Measurements from ENCODE around the gene RPTOR. TPM values are rescaled to one million over a fixed set of nuclear protein-coding genes. Genes with fewer than 3 reads are reported as not detected.

Gene RPTOR
- total RNA-seq, 2 experiments from 2014 or later = 48.7 to 58.2 TPM

GRCh38 chr17:80861418-80861815, 316.8 kb downstream of the RPTOR start:
- Mint-ChIP-seq H3K36me3 (ENCODE audit: low read depth) (peaks cover 79% of the 10 kb centered on the region), H3K4me1 (peaks cover 92% of the 10 kb centered on the region), H3K9me3 (peaks cover 13% of the 10 kb centered on the region), H3K4me3 (peak overlapping the region; percentile 23), H3K27me3 (no peaks in the 10 kb centered on the region), H3K27ac (peak overlapping the region; percentile 96)
- DNase-seq = no peak
- CTCF ChIA-PET = interaction anchor here (0.6 to 1.8 kb wide), 5 partner anchors 13 to 154 kb away, joined by 3 to 6 read pairs (median 3); no protein-coding TSS in a partner anchor
- POLR2A ChIA-PET = no interaction called here

DNA sequence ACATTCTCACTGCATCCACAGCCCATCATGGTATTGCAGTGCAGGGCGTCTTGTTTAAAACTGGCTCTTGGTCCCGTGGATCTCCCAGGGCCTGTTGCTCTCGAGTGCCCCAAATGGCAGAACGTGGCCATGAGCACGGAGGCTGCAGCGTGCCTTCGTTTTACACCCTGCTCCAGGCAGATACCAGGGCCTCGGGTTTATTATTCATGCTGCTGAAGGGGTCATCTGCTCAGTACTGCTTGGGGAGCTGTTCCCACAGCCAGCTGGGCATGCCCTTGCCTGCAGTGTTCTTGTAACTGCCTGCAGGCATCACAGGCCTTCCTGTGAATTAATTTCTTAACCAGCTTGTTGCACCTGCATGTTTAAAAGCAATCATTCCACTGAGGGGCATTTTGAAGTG, 317.3 kb downstream of the RPTOR start:
- Mint-ChIP-seq H3K36me3 (ENCODE audit: low read depth) (peaks cover 76% of the 10 kb centered on the region), H3K27ac (peak overlapping the region; percentile 96), H3K27me3 (no peaks in the 10 kb centered on the region), H3K4me3 (peak overlapping the region; percentile 29), H3K4me1 (peaks cover 92% of the 10 kb centered on the region), H3K9me3 (peaks cover 13% of the 10 kb centered on the region)
- CTCF ChIA-PET = interaction anchor here (0.6 to 1.8 kb wide), 6 partner anchors 13 to 106 kb away, joined by 3 to 6 read pairs (median 3); no protein-coding TSS in a partner anchor
- DNase-seq = peak; percentile 75
- POLR2A ChIA-PET = no interaction called here

- Mint-ChIP-seq H3K27ac (peak overlapping the region; percentile 96), H3K36me3 (ENCODE audit: low read depth) (peaks cover 74% of the 10 kb centered on the region), H3K27me3 (no peaks in the 10 kb centered on the region), H3K9me3 (peaks cover 13% of the 10 kb centered on the region), H3K4me1 (peaks cover 92% of the 10 kb centered on the region), H3K4me3 (no peak overlapping the region)
- DNase-seq = no peak
- CTCF ChIA-PET = interaction anchor here (0.5 to 1.8 kb wide), 6 partner anchors 11 to 332 kb away, joined by 3 to 6 read pairs (median 3); no protein-coding TSS in a partner anchor
- POLR2A ChIA-PET = no interaction called here
Measured at GRCh38 chr17:80862481-80862961, 317.9 kb downstream of the RPTOR start.

GRCh38 chr17:80862978-80863377, 318.3 kb downstream of the RPTOR start:
- DNase-seq = no peak
- no peak overlapping the region for H3K4me3 Mint-ChIP-seq
- no peaks in the 10 kb centered on the region for H3K27me3 Mint-ChIP-seq
- ChIA-PET CTCF (interaction anchor here (0.5 to 1.3 kb wide), 3 partner anchors 10 to 333 kb away, joined by 3 to 6 read pairs (median 3); no protein-coding TSS in a partner anchor), POLR2A (no interaction called here)
- peak overlapping the region; percentile 96 for H3K27ac Mint-ChIP-seq
- H3K9me3 Mint-ChIP-seq = peaks cover 14% of the 10 kb centered on the region
- peaks cover 76% of the 10 kb centered on the region for H3K36me3 Mint-ChIP-seq (ENCODE audit: low read depth)
- peaks cover 92% of the 10 kb centered on the region for H3K4me1 Mint-ChIP-seq

DNA sequence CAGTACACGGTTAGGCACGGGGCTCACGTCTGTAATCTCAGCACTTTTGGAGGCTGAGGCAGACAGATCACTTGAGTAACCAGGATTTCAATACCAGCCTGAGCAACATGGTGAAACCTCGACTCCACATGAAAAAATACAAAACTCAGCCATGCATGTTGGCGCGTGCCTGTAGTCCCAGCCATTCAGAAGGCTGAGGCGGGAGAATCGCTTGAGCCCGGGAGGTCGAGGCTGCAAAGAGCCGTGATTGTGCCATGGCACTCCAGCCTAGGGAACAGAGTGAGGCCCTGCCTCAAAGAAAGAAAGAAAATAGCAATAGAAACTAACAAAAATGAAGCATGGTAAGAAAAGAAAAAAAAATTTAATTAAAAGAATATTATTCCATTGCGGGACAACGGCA, 319.0 kb downstream of the RPTOR start:
- ChIA-PET CTCF (interaction anchor here (0.6 to 1.1 kb wide), 2 partner anchors 15 to 24 kb away, joined by 3 to 4 read pairs; no protein-coding TSS in a partner anchor), POLR2A (no interaction called here)
- no peak overlapping the region for H3K4me3 Mint-ChIP-seq
- peaks cover 16% of the 10 kb centered on the region for H3K9me3 Mint-ChIP-seq
- H3K27me3 Mint-ChIP-seq = no peaks in the 10 kb centered on the region
- H3K36me3 Mint-ChIP-seq (ENCODE audit: low read depth) = peaks cover 73% of the 10 kb centered on the region
- peaks cover 92% of the 10 kb centered on the region for H3K4me1 Mint-ChIP-seq
- DNase-seq = no peak
- peak overlapping the region; percentile 69 for H3K27ac Mint-ChIP-seq

GRCh38 chr17:80864751-80865150, 320.1 kb downstream of the RPTOR start:
- Mint-ChIP-seq H3K27ac (no peak overlapping the region), H3K4me3 (no peak overlapping the region), H3K27me3 (no peaks in the 10 kb centered on the region), H3K4me1 (peaks cover 90% of the 10 kb centered on the region), H3K36me3 (ENCODE audit: low read depth) (peaks cover 67% of the 10 kb centered on the region), H3K9me3 (peaks cover 16% of the 10 kb centered on the region)
- ChIA-PET POLR2A (no interaction called here), CTCF (interaction anchor here (0.5 to 1.8 kb wide), 2 partner anchors 35 to 808 kb away, joined by 3 to 7 read pairs; no protein-coding TSS in a partner anchor)
- DNase-seq = no peak

DNA sequence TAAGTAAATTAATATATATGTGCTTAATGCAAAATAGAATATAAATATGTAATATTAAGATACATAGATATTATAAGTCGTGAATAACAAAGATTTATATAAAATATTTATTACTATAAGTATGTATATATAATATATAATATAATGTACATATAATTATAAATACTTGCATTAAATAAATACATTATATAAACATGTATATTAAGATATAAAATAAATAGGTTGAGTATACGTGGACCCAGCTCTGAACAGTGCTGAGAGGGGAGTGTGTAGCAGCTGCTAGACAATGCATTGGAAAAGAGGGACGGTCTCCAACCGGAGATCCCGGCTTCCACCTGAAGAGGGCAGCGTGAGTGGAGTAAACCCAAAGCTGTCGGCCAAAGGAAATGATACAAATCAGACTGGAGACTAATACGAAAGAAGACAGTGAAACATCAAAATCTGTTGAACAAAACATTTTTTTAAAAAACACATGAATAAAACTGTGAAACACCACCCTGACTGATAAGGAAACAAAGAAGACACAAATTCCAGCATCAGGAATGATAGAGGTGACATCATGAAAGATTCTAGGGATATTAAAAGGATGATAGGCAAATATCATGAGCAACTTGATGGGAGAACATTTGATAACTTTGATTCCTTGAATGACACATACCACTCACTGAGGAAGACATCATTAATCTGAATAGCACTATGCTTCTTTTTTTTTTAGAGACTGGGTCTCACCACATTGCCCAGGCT, 321.6 kb downstream of the RPTOR start:
- Mint-ChIP-seq H3K4me3 (no peak overlapping the region), H3K36me3 (ENCODE audit: low read depth) (peaks cover 64% of the 10 kb centered on the region), H3K4me1 (peaks cover 90% of the 10 kb centered on the region), H3K9me3 (peaks cover 16% of the 10 kb centered on the region), H3K27ac (peak overlapping the region; percentile 78), H3K27me3 (no peaks in the 10 kb centered on the region)
- peak; percentile 75 for DNase-seq
- ChIA-PET POLR2A (no interaction called here), CTCF (interaction anchor here (0.6 to 1.8 kb wide), 5 partner anchors 10 to 159 kb away, joined by 3 to 8 read pairs (median 5); no protein-coding TSS in a partner anchor)

DNA sequence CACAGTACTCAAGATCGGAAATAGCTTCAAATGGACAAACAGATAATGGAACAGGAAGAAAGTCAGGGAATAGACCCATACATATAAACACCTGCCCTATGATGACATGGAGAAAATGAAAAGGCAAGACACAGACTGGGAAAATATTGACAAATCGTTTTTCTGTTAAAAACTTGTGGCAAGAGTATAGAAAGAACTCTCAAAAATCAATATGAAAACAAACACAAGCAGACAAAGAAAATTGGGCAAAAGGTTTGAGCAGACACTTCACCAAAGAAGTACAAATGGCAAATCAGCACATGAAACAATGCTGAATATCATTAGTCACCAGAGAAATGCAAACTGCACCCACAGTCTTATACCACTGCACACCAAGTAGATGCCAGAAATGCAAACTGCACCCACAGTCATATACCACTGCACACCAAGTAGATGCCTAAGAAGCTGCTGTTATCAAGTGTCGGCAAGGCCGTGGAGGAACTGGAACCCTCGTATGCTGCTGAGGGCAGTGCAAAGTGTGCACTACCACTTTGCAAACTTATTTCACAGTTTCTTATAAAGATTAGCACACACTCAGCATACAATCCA, 323.5 kb downstream of the RPTOR start:
- Mint-ChIP-seq H3K36me3 (ENCODE audit: low read depth) (peaks cover 50% of the 10 kb centered on the region), H3K27ac (peak overlapping the region; percentile 67), H3K27me3 (no peaks in the 10 kb centered on the region), H3K9me3 (peaks cover 13% of the 10 kb centered on the region), H3K4me1 (peaks cover 89% of the 10 kb centered on the region), H3K4me3 (no peak overlapping the region)
- CTCF ChIA-PET = interaction anchor here (0.6 to 1.5 kb wide), 4 partner anchors 9 to 692 kb away, joined by 3 to 5 read pairs (median 4); no protein-coding TSS in a partner anchor
- DNase-seq = no peak
- POLR2A ChIA-PET = no interaction called here

DNA sequence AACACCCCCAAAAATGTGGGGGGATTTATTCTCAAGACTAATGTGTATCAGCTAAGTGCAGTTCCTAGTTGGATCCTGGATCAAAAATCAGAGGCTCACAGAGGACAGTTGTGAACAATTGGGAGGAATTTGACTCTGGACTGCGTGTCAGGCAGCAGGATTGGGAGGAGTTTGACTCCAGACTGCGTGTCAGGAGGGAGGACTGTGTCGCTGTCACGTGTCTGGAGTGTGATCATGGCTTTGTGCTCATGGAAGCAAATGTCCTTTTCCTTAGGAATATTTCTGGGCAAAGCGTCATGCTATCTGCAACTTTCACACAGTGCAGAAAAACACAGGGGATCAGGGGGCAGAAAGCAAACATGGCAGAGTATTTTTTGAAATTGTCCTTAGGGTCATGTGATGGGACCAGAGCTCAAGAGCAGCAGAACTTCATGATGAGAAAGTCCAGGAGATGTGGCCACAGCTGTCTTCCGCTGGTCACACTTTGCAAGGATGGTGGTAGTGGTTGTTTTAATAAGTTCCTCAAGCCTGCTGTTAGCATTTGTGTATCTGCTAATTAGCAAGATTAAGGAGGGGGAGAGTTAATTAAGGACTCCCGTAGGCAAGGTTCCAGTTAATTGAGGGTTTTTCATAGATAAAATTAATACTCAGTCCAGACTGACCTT, 325.0 kb downstream of the RPTOR start:
- CTCF ChIA-PET = interaction anchor here (0.6 to 1.3 kb wide), 4 partner anchors 11 to 30 kb away, joined by 3 to 5 read pairs (median 4); no protein-coding TSS in a partner anchor

GRCh38 chr17:80870401-80870800, 325.8 kb downstream of the RPTOR start:
- DNase-seq = no peak
- peak overlapping the region; percentile 89 for H3K27ac Mint-ChIP-seq
- peak overlapping the region; percentile 6 for H3K4me3 Mint-ChIP-seq
- ChIA-PET POLR2A (no interaction called here), CTCF (interaction anchor here (0.6 kb wide), 1 partner anchor 12 kb away, joined by 3 read pairs; no protein-coding TSS in a partner anchor)
- H3K9me3 Mint-ChIP-seq = peaks cover 3% of the 10 kb centered on the region
- peaks cover 91% of the 10 kb centered on the region for H3K4me1 Mint-ChIP-seq
- H3K36me3 Mint-ChIP-seq (ENCODE audit: low read depth) = peaks cover 50% of the 10 kb centered on the region
- no peaks in the 10 kb centered on the region for H3K27me3 Mint-ChIP-seq

More for the DNA sequence above, 325.0 kb downstream of the RPTOR start:
- peaks cover 3% of the 10 kb centered on the region for H3K9me3 Mint-ChIP-seq
- H3K27ac Mint-ChIP-seq = peak overlapping the region; percentile 89
- no peak overlapping the region for H3K4me3 Mint-ChIP-seq
- H3K4me1 Mint-ChIP-seq = peaks cover 92% of the 10 kb centered on the region
- POLR2A ChIA-PET = interaction anchor here (0.7 kb wide), 1 partner anchor 192 kb away, joined by 3 read pairs; no protein-coding TSS in a partner anchor
- no peak for DNase-seq
- H3K27me3 Mint-ChIP-seq = no peaks in the 10 kb centered on the region
- peaks cover 50% of the 10 kb centered on the region for H3K36me3 Mint-ChIP-seq (ENCODE audit: low read depth)

GRCh38 chr17:80871341-80871740, 326.7 kb downstream of the RPTOR start:
- H3K36me3 Mint-ChIP-seq (ENCODE audit: low read depth) = peaks cover 48% of the 10 kb centered on the region
- no peaks in the 10 kb centered on the region for H3K27me3 Mint-ChIP-seq
- peak overlapping the region; percentile 61 for H3K4me3 Mint-ChIP-seq
- peak; percentile 51 for DNase-seq
- POLR2A ChIA-PET = no interaction called here
- peaks cover 86% of the 10 kb centered on the region for H3K4me1 Mint-ChIP-seq
- CTCF ChIA-PET = interaction anchor here (0.6 to 2.3 kb wide), 2 partner anchors 15 to 28 kb away, joined by 4 to 7 read pairs; no protein-coding TSS in a partner anchor
- peaks cover 3% of the 10 kb centered on the region for H3K9me3 Mint-ChIP-seq
- peak overlapping the region; percentile 89 for H3K27ac Mint-ChIP-seq

- H3K27ac Mint-ChIP-seq = peak overlapping the region; percentile 89
- ChIA-PET POLR2A (no interaction called here), CTCF (interaction anchor here (0.6 to 2.3 kb wide), 3 partner anchors 16 to 27 kb away, joined by 3 to 7 read pairs (median 4); no protein-coding TSS in a partner anchor)
- peak overlapping the region; percentile 61 for H3K4me3 Mint-ChIP-seq
- H3K36me3 Mint-ChIP-seq (ENCODE audit: low read depth) = peaks cover 52% of the 10 kb centered on the region
- H3K4me1 Mint-ChIP-seq = peaks cover 83% of the 10 kb centered on the region
- H3K27me3 Mint-ChIP-seq = no peaks in the 10 kb centered on the region
- peaks cover 5% of the 10 kb centered on the region for H3K9me3 Mint-ChIP-seq
- DNase-seq = no peak
Measured at GRCh38 chr17:80872001-80872500, 327.4 kb downstream of the RPTOR start.

Data from activated CD4-positive, alpha-beta T cell treated with anti-CD3 and anti-CD28 coated beads, Interleukin-2, amount 10 ng/mL, durations not matched to agents 7 days and 5 days (primary cell).